OCI-LY7 (cell line): ENCODE measurements around the gene ADGRF4.

Source experiments
- CTCF ChIP-seq: fragments of 200-600 bp; sonication (generic); conservative IDR thresholded peaks from 2 replicates; pipeline ENCODE4 v1.5.1; 2014; ENCODE audit warnings: mild to moderate bottlenecking, antibody characterized with exemption, low read length, moderate library complexity, mixed read lengths
- EZH2phosphoT487 ChIP-seq: fragments of 200-600 bp; sonication (generic); IDR thresholded peaks from 2 replicates; pipeline ENCODE4 v1.6.1; 2018; ENCODE audit warnings: low read depth, borderline replicate concordance, mild to moderate bottlenecking, mixed run types, antibody characterized with exemption, low read length, moderate library complexity, mixed read lengths

GRCh38 chr6:47674673-47675072 is 23.7 kb upstream of the ADGRF4 start:
- TF ChIP-seq CTCF = no peak
- no peak for TF ChIP-seq EZH2phosphoT487
